HUES64 (cell line): ENCODE measurements around the gene TMC8.

Experiments
- H3K27ac ChIP-seq: 2 replicates; pipeline ENCODE4 v1.7.0; 2013; ENCODE audit warnings: low read depth, low read length, inconsistent platforms
- H3K27me3 ChIP-seq: 2 replicates; pipeline ENCODE4 v1.6.1; 2013; ENCODE audit warnings: mild to moderate bottlenecking, low read length; ENCODE audit not compliant: insufficient read depth
- H3K36me3 ChIP-seq: 2 replicates; pipeline ENCODE4 v1.6.1; 2013; ENCODE audit warnings: mild to moderate bottlenecking, low read length; ENCODE audit not compliant: insufficient read depth
- H3K4me1 ChIP-seq: 2 replicates; pipeline ENCODE4 v1.6.1; 2013; ENCODE audit warnings: mild to moderate bottlenecking, low read length, moderate library complexity; ENCODE audit not compliant: insufficient read depth
- H3K4me3 ChIP-seq: 2 replicates; pipeline ENCODE4 v1.5.1; 2013; ENCODE audit warnings: mild to moderate bottlenecking, low read length, moderate library complexity
- H3K9ac ChIP-seq: 2 replicates; pipeline ENCODE4 v1.6.1; 2013; ENCODE audit warnings: mild to moderate bottlenecking, low read depth, low read length
- H3K9me3 ChIP-seq: 2 replicates; pipeline ENCODE4 v1.6.1; 2013; ENCODE audit warnings: low read depth, low read length; ENCODE audit not compliant: insufficient read depth
- WGBS: fragments of 150-250, 120-280 bp; methylation state at CpG from one replicate; pipeline ENCODE4 v1.1.7; 2013; ENCODE audit warnings: missing lambda C conversion rate; 5-methylcytosine and 5-hydroxymethylcytosine counted together

The TMC8 gene

GRCh38 chr17:78154903-78155811 lies 24.6 kb downstream of the TMC8 start:
- no peaks in the 10 kb centered on the region for H3K27me3 ChIP-seq
- no peaks in the 10 kb centered on the region for H3K36me3 ChIP-seq
- H3K4me1 ChIP-seq, result no peaks in the 10 kb centered on the region
- no peak overlapping the region for H3K9ac ChIP-seq
- no peak overlapping the region for H3K27ac ChIP-seq
- no peaks in the 10 kb centered on the region for H3K9me3 ChIP-seq
- H3K4me3 ChIP-seq, result no peak overlapping the region
- 92% methylated on average over 10 of the region's 11 CpGs for whole genome bisulfite sequencing

- H3K4me1 ChIP-seq, result no peaks in the 10 kb centered on the region
- H3K27me3 ChIP-seq, result no peaks in the 10 kb centered on the region
- no peak overlapping the region for H3K27ac ChIP-seq
- no peaks in the 10 kb centered on the region for H3K36me3 ChIP-seq
- 96% methylated on average over 10 of the region's 10 CpGs for WGBS
- no peak overlapping the region for H3K4me3 ChIP-seq
- H3K9ac ChIP-seq, result no peak overlapping the region
- H3K9me3 ChIP-seq, result no peaks in the 10 kb centered on the region
Observed at GRCh38 chr17:78159575-78160158, 29.1 kb downstream of the TMC8 start.

GRCh38 chr17:78163881-78164747 lies 33.5 kb downstream of the TMC8 start:
- Histone ChIP-seq H3K27me3 (no peaks in the 10 kb centered on the region), H3K9ac (no peak overlapping the region), H3K27ac (no peak overlapping the region), H3K4me1 (no peaks in the 10 kb centered on the region), H3K36me3 (no peaks in the 10 kb centered on the region), H3K4me3 (no peak overlapping the region), H3K9me3 (no peaks in the 10 kb centered on the region)
- 88% methylated on average over 22 of the region's 22 CpGs for WGBS

GRCh38 chr17:78164748-78165607 lies 34.4 kb downstream of the TMC8 start:
- Histone ChIP-seq H3K4me3 (no peak overlapping the region), H3K27ac (no peak overlapping the region), H3K9ac (no peak overlapping the region), H3K36me3 (no peaks in the 10 kb centered on the region), H3K9me3 (no peaks in the 10 kb centered on the region), H3K4me1 (no peaks in the 10 kb centered on the region), H3K27me3 (no peaks in the 10 kb centered on the region)
- WGBS, result 94% methylated on average over 16 of the region's 16 CpGs

GRCh38 chr17:78166416-78166815 lies 35.8 kb downstream of the TMC8 start:
- Histone ChIP-seq H3K4me3 (no peak overlapping the region), H3K9ac (no peak overlapping the region), H3K27me3 (no peaks in the 10 kb centered on the region), H3K9me3 (no peaks in the 10 kb centered on the region), H3K4me1 (no peaks in the 10 kb centered on the region), H3K36me3 (no peaks in the 10 kb centered on the region), H3K27ac (no peak overlapping the region)
- 63% methylated on average over 4 of the region's 6 CpGs for WGBS

- peak within 1 kb of the TSS; percentile 65 for H3K4me3 ChIP-seq
- H3K36me3 ChIP-seq, result peaks cover 5% of the 10 kb centered on the region
- H3K9ac ChIP-seq, result peak within 1 kb of the TSS; percentile 60; the same call in 1 of the 2 replicates
- no peaks in the 10 kb centered on the region for H3K9me3 ChIP-seq
- H3K27me3 ChIP-seq, result no peaks in the 10 kb centered on the region
- WGBS, result under 1% methylated on average over 84 of the region's 84 CpGs
- peaks cover 10% of the 10 kb centered on the region; the same call in 1 of the 2 replicates for H3K4me1 ChIP-seq
- H3K27ac ChIP-seq, result no peak within 1 kb of the TSS
Observed at GRCh38 chr17:78168242-78168902, 37.8 kb downstream of the TMC8 start, which contains the start of gene SYNGR2. TSS of gene SYNGR2 (plus strand) at chr17:78168581. CDS start at chr17:78168617, 36 bp downstream.

- Histone ChIP-seq H3K4me1 (peaks cover 10% of the 10 kb centered on the region; the same call in 1 of the 2 replicates), H3K27ac (no peak overlapping the region), H3K9me3 (no peaks in the 10 kb centered on the region), H3K4me3 (peak overlapping the region; percentile 65), H3K36me3 (peaks cover 13% of the 10 kb centered on the region), H3K27me3 (no peaks in the 10 kb centered on the region), H3K9ac (no peak overlapping the region)
- 11% methylated on average over 38 of the region's 38 CpGs for WGBS
Observed at GRCh38 chr17:78168903-78169793, 38.6 kb downstream of the TMC8 start.

- Histone ChIP-seq H3K27me3 (no peaks in the 10 kb centered on the region), H3K4me1 (peaks cover 10% of the 10 kb centered on the region; the same call in 1 of the 2 replicates), H3K9me3 (no peaks in the 10 kb centered on the region), H3K4me3 (no peak overlapping the region), H3K27ac (no peak overlapping the region), H3K9ac (no peak overlapping the region), H3K36me3 (peaks cover 28% of the 10 kb centered on the region)
- WGBS, result 90% methylated on average over 31 of the region's 31 CpGs
Observed at GRCh38 chr17:78170692-78171590, 40.4 kb downstream of the TMC8 start.
